Neural crest cell (in vitro differentiated cells): ENCODE measurements around the gene MAPRE2. TPM values are rescaled to one million over a fixed set of nuclear protein-coding genes. Genes with fewer than 3 reads are reported as not detected.
A peak's percentile ranks its signal among the peaks of the same experiment; 100 is the strongest.

Experiments used
- DNase-seq: peaks from one replicate; pipeline ENCODE4 v3.0.0; 2021; ENCODE audit warnings: low read depth, mixed read lengths, low spot score
- H3K27ac Mint-ChIP-seq: one replicate; pipeline ENCODE4 v1.8.0; 2021; ENCODE audit warnings: mild to moderate bottlenecking, mixed read lengths; ENCODE audit not compliant: unreplicated experiment
- H3K27me3 Mint-ChIP-seq: 2 replicates; pipeline ENCODE4 v1.8.0; 2021; ENCODE audit warnings: low read depth, mild to moderate bottlenecking, mixed read lengths
- H3K36me3 Mint-ChIP-seq: 2 replicates; pipeline ENCODE4 v1.8.0; 2021; ENCODE audit warnings: low read depth, mild to moderate bottlenecking, mixed read lengths
- H3K4me1 Mint-ChIP-seq: 2 replicates; pipeline ENCODE4 v1.8.0; 2021; ENCODE audit warnings: mixed read lengths
- H3K4me3 Mint-ChIP-seq: one replicate; pipeline ENCODE4 v1.8.0; 2021; ENCODE audit warnings: mild to moderate bottlenecking, mixed read lengths
- H3K9me3 Mint-ChIP-seq: 2 replicates; pipeline ENCODE4 v1.8.0; 2021; ENCODE audit warnings: mixed read lengths
- CTCF ChIP-seq: fragments of 200-600 bp; sonication (generic); conservative IDR thresholded peaks from 2 replicates; pipeline ENCODE4 v1.5.0; 2021; ENCODE audit warnings: antibody characterized with exemption, mild to moderate bottlenecking
- total RNA-seq: library from RNA; stranded (reverse); gene quantifications from 2 replicates; pipeline ENCODE4 v1.2.1, GENCODE V29; 2021

The MAPRE2 gene
- total RNA-seq, 1 donor from 2014 or later: 35.5 TPM

GRCh38 chr18:35180455-35180854 is 139.2 kb downstream of the MAPRE2 start:
- Mint-ChIP-seq H3K36me3 (peaks cover 4% of the 10 kb centered on the region), H3K4me3 (no peak overlapping the region), H3K9me3 (peaks cover 9% of the 10 kb centered on the region), H3K27me3 (no peaks in the 10 kb centered on the region), H3K27ac (no peak overlapping the region), H3K4me1 (no peaks in the 10 kb centered on the region)
- TF ChIP-seq CTCF: no peak
- DNase-seq: no peak

GRCh38 chr18:35182151-35182550 is 140.9 kb downstream of the MAPRE2 start:
- Mint-ChIP-seq H3K27me3 (no peaks in the 10 kb centered on the region), H3K36me3 (no peaks in the 10 kb centered on the region), H3K4me1 (no peaks in the 10 kb centered on the region), H3K9me3 (no peaks in the 10 kb centered on the region), H3K27ac (peak overlapping the region; percentile 25), H3K4me3 (no peak overlapping the region)
- TF ChIP-seq CTCF: no peak
- no peak for DNase-seq

- no peak for DNase-seq
- Mint-ChIP-seq H3K9me3 (no peaks in the 10 kb centered on the region), H3K36me3 (no peaks in the 10 kb centered on the region), H3K4me1 (peaks cover 1% of the 10 kb centered on the region), H3K27me3 (no peaks in the 10 kb centered on the region), H3K4me3 (no peak overlapping the region), H3K27ac (no peak overlapping the region)
- no peak for TF ChIP-seq CTCF
These were observed 142.7 kb downstream of the MAPRE2 start for GRCh38 chr18:35183886-35184285.

GRCh38 chr18:35185771-35186170 is 144.6 kb downstream of the MAPRE2 start:
- H3K9me3 Mint-ChIP-seq: no peaks in the 10 kb centered on the region
- no peak for DNase-seq
- H3K27ac Mint-ChIP-seq: no peak overlapping the region
- no peaks in the 10 kb centered on the region for H3K36me3 Mint-ChIP-seq
- no peak overlapping the region for H3K4me3 Mint-ChIP-seq
- H3K4me1 Mint-ChIP-seq: peaks cover 20% of the 10 kb centered on the region
- TF ChIP-seq CTCF: no peak
- no peaks in the 10 kb centered on the region for H3K27me3 Mint-ChIP-seq

GRCh38 chr18:35186291-35187034 is 145.2 kb downstream of the MAPRE2 start:
- DNase-seq: no peak
- Mint-ChIP-seq H3K9me3 (no peaks in the 10 kb centered on the region), H3K4me3 (no peak overlapping the region), H3K27ac (no peak overlapping the region), H3K27me3 (no peaks in the 10 kb centered on the region), H3K36me3 (no peaks in the 10 kb centered on the region), H3K4me1 (peaks cover 27% of the 10 kb centered on the region)
- no peak for TF ChIP-seq CTCF
